C4-2B (cell line): ENCODE data around the gene SLC6A6.

ENCODE experiments used
- H3K27ac ChIP-seq: fragments of 450-650 bp; 2 replicates; pipeline ENCODE4 v1.5.1; 2017
- ZFX ChIP-seq: fragments of 450-650 bp; IDR thresholded peaks from 2 replicates; pipeline ENCODE4 v1.6.1; 2017
- TF ChIP-seq, protein P1 (sequence below): fragments of 450-650 bp; conservative IDR thresholded peaks from 2 replicates; pipeline ENCODE4 v1.5.1; 2017; ENCODE audit warnings: mild to moderate bottlenecking

The SLC6A6 gene

DNA sequence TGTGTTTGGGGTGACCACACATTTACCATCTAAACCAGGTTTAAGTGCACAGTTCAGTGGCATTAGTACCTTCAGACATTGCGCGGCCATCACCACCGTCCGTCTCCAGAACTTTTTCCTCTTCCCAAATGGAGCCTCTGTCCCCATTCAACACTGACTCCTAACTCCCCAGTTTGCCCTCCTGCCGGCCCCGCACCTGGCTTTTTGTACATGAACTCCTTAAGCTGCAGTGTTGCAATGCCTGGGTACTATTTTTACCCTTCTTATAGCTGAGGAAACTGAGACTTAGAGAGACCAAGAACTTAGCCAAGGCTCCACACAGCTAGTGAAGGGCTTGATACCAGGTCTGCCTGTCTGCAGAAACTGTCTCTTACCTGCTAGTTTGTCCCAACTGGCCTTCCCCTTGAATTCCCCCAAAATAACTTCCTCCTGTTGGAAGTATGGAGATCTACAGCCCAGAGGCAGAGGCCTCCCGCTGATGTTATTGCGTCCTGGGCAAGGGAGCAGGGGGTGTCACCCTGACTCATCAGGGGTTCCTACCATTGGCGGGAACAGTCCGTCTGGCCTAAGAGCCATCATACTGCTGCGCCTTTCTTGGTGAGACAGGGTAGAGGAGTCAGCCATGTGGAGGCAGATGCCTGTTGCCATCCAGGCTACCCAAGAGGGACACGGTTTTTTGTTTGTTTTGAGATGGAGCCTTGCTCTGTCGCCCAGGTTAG lies 72.1 kb downstream of the SLC6A6 start:
- no peak overlapping the region for H3K27ac ChIP-seq
- TF ChIP-seq, protein P1, sequence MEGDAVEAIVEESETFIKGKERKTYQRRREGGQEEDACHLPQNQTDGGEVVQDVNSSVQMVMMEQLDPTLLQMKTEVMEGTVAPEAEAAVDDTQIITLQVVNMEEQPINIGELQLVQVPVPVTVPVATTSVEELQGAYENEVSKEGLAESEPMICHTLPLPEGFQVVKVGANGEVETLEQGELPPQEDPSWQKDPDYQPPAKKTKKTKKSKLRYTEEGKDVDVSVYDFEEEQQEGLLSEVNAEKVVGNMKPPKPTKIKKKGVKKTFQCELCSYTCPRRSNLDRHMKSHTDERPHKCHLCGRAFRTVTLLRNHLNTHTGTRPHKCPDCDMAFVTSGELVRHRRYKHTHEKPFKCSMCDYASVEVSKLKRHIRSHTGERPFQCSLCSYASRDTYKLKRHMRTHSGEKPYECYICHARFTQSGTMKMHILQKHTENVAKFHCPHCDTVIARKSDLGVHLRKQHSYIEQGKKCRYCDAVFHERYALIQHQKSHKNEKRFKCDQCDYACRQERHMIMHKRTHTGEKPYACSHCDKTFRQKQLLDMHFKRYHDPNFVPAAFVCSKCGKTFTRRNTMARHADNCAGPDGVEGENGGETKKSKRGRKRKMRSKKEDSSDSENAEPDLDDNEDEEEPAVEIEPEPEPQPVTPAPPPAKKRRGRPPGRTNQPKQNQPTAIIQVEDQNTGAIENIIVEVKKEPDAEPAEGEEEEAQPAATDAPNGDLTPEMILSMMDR: no peak
- no peak for TF ChIP-seq ZFX

DNA sequence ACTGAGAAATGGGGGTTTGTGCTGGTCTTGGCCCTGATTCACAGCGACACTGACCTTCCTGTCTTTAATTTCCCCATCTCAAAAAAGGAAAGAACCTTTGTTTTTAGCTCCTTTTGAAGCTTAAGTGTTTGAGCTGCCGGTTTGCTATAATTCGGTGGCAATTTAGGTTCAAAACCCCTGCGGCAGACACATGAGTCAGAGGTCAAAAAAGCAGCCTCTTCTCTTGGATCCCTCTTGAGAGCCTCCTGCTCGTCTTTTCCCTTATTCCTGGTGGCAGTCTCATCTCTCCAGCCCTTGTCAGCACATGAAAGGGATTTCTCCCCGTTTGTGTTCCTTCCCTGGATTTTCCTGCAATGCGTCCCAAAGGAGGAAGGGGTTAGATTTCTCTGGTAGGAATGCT lies 73.2 kb downstream of the SLC6A6 start:
- no peak for TF ChIP-seq ZFX
- TF ChIP-seq, protein P1: no peak
- H3K27ac ChIP-seq: no peak overlapping the region

DNA sequence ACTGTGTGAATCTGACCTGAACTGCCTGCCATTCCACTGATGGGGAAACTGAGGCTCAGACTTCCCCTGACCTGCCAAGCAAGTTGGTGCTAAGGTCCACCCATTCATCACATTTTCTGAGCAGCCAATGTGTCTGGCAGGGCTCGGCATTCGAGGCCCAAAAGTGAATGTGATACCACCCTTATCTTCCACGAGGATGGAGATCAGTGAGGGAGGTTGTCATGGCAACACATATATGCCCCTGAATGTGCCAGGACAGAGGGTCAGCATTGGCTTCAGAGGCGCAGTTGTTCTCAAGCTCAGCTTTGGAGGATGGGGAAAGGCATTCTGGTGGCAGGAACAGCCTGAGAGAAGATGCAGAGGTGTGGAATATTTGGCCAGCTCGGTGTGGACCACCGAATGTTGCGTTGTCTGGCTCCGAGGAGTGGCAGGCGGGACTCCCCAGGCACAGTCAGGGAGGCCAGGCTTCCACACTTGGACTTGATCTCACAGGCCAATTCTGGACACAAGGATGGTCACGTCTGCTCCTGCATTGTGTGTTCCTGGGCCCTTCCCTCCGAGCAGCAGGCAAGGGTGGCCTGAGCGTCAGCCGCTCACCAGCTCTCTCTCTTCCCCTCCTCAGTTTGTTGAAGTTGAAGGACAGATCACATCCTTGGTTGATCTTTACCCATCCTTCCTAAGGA lies 74.3 kb downstream of the SLC6A6 start:
- no peak overlapping the region for H3K27ac ChIP-seq
- TF ChIP-seq, protein P1: no peak
- no peak for TF ChIP-seq ZFX

DNA sequence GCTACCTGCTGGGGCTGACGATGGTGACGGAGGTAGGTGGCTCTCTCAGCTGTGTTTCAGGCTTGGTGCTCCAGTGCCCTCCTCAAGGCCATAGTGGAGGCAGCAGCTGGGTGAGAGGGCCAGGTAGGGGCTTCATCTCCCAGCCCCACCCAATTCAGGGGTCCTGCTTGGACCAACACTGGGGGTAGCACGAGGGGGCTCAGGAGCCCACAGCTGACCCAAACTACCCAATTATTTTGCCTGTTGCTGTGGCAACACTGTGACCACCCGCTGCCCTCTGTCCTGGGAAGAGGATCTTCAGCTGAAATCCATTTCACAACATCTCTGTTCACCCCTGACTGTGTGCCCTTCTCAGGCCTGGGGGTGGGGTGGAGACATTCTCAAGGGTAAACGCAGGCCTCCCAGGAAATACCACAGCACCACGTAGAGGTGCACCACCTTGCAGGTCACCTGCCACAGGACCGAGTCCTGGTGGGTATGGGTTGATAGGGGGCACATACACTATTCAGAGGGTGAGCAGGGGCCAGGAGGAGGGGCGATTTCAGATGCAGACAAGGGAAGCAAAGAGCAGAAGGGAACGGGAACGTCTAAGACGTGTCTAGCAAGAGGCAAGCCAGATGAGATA lies 75.0 kb downstream of the SLC6A6 start:
- no peak for TF ChIP-seq ZFX
- TF ChIP-seq, protein P1: no peak
- H3K27ac ChIP-seq: no peak overlapping the region

DNA sequence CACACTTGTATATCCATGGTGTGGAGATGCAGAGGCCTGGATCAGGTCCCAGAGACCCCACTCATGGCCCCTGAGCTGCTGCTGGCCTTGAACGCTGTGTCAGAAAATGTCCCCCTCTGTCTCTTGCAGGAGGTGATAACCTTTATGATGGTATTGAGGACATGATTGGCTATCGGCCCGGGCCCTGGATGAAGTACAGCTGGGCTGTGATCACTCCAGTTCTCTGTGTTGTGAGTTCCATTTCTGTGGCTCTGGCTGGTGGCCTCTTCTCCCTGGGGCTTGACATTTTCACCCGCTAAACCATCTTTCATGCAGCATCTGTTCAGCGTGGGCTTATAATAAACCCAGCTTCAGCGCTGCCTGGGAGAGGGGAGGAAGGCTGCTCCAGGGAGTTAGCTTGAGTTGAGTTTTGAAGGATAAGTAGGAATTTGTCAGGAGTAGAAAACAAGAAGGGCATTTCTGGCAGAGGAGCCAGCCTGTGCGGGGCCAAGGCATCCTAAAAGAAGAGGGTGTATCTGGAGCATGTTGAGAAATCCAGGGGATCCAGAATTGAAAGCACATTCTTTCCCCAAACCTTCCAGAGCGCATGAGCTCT lies 76.6 kb downstream of the SLC6A6 start:
- H3K27ac ChIP-seq: no peak overlapping the region
- TF ChIP-seq, protein P1: no peak
- no peak for TF ChIP-seq ZFX

DNA sequence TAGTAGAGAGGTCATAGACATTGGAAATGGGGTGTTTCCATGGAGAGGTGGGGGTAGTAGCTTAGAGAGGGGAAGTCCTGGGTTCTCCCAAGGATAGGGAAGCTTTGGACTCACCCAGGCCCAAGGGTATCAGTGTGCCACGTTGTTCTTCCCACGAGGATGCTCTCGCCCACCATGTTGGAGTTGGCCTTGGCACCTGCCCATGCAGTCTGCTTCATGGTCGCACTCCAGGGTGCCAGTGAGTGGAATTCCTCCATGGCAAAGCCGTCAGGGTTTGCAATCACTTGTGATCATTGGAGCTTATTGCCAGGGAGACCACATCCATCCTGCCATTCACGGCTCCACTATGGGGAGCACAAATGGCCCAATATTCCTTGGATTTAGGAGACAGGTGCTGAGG lies 77.2 kb downstream of the SLC6A6 start:
- H3K27ac ChIP-seq: no peak overlapping the region; the same call in 1 of the 2 replicates
- TF ChIP-seq, protein P1: no peak
- TF ChIP-seq ZFX: no peak
